ENCODE measurements around the gene NFS1.

The NFS1 gene

GRCh38 chr20:35669221-35669620 lies 29.9 kb downstream of the NFS1 start:
- DNase-seq = no peak

DNA sequence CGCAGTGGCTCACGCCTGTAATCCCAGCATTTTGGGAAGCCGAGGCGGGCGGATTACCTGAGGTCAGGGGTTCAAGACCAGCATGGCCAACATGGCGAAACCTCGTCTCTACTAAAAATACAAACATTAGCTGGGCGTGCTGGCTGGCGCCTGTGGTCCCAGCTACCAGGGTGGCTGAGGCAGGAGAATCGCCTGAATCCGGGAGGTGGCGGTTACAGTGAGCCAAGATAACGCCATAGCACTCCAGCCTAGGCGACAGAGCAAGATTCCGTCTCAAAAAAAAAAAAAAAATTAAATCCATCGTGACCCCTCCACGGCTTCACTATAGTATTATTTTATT lies 33.2 kb downstream of the NFS1 start:
- DNase-seq = no peak

DNA sequence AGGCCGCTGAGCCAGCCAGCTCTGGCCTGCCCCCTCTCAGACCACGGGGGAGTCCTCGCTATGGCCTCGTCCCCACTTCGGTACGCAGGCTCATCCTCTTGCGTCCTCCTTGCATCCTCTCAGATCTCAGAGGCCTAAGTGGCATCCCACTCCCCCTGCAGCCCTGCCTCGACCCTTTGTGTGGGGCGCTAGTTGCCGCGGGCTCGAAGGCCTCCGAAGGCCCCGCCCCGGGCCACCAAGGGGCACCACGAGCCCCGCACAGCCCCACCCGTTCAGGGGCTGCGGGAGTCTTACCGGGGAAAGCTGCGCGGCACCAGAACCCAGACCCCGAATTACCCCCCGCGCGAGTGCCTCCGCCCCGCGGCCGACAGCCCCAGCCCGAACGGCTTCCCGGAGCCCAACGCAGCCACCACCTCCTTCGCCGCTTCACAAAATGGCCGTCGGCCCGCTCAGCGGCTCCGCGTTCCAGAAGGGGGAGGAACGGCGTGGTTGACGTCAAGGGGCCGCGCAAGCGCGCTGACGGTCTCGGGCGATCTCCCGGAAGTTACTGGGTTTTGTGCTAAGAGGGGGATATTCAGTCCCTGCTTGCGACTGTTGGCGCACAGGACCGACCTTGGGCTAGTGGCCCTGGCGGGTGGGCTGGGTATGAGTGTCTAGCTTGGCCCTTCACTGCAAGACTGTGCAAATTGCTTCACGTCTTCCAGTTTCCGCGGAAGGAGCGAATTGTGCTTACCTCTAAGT lies 34.5 kb downstream of the NFS1 start, which contains the start of the genes CPNE1 and RBM12:
TSS of gene CPNE1 (minus strand) at position 435 of the 741 bp plus-strand sequence. CDS start 31,977 bp downstream, outside the sequence.
TSS of gene RBM12 (minus strand) at position 435 of the 741 bp plus-strand sequence. CDS start 9,578 bp downstream, outside the sequence.
- peak; percentile 97 for DNase-seq

GRCh38 chr20:35663516-35664465 lies 35.4 kb downstream of the NFS1 start:
- peak; percentile 67 for DNase-seq

DNA sequence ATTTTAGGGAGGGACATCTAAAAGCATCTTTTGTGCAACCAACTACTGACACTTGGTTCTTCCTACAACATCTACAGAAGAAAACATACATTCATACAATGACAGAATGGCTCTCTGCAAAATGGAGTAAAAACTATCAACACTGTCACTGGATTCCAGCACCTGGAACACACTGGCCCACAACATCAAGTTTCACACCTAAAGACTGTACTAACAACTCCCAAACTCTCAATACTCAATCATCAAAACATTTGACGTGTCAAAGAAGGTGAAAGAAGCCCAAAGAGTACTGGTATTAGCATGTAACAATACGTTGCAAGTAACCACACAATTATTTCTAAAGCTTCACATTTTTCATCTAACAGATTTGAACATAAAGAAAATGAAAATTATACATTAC lies 36.6 kb downstream of the NFS1 start:
- no peak for DNase-seq

DNA sequence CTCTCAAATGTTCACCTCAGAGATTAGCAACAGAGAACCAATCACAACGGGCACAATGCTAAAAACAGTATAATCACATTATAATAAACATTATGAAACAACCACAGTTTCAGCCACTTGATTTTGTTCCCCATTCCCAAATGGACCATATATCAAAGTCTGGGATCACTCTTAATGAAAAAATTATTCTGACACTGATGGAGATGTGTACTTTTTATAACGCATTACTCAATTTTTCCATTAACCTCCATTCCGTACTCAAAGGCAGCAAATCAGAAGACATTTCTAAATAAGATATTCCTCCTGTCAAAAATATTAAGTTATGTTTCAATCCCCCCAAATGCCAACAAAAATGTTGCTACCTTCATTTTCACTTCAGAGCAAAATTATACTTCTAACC lies 37.2 kb downstream of the NFS1 start:
- no peak for DNase-seq

- no peak for DNase-seq
These were observed 38.1 kb downstream of the NFS1 start for GRCh38 chr20:35661053-35661452.

DNA sequence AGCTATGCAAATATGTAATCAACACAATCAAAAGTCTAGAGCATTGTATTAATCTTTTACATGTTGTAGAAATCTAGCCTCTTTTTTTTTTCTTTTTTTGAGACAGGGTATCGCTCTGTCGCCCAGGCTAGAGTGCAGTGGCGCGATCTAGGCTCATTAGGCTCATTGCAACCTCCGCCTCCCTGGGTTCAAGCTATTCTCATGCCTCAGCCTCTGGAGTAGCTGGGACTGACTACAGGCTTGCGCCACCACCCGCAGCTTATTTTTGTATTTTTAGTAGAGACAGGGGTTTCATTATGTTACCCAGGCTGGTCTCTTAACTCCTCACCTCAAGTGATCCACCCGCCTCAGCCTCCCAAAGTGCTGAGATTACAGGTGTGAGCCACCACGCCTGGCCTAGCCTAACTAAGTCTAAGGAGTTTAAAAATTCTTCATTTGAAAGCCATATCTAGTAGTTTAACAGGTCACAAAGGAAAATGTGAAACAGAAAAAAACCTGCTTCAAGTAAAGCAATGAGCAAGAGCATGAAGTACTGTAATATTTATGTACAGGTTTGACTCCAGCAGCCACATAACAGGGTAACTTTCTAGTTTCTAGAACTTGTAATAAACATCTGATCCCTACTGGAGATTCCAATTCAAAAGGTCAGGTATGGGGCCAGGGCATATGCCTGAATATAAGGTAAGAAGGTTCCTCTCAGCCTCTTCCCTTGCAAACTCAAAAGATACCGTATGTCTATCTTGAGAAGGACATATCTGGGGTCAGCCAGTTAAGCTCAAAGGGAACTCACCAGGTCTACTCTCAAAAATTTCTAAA lies 38.8 kb downstream of the NFS1 start:
- DNase-seq = no peak

- DNase-seq = no peak
These were observed 41.9 kb downstream of the NFS1 start for GRCh38 chr20:35657271-35657670.

GRCh38 chr20:35654415-35654814 lies 44.7 kb downstream of the NFS1 start:
- DNase-seq = no peak

DNA sequence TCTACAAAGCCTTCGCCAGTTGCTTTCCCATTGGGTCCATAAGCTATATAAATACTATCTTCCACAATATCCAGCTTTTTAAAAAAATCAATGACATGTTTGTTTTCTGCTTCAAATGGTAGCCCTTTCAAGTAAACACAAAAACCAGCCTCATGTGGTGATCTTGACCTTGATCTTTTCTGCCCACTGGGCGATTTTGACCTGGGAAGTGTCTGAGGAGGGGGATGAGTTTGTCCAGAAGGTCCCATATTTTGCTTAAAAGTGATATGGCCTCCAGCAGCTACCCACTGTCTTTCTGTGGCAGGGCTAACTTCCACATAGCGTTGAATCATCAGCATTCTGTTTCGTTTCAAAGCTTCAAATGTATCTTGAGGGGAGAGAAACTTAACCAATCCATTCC lies 45.3 kb downstream of the NFS1 start:
- DNase-seq = no peak

GRCh38 chr20:35653430-35653734 lies 45.8 kb downstream of the NFS1 start:
- DNase-seq = no peak

- no peak for DNase-seq
These were observed 46.3 kb downstream of the NFS1 start for GRCh38 chr20:35652641-35653429.

DNA sequence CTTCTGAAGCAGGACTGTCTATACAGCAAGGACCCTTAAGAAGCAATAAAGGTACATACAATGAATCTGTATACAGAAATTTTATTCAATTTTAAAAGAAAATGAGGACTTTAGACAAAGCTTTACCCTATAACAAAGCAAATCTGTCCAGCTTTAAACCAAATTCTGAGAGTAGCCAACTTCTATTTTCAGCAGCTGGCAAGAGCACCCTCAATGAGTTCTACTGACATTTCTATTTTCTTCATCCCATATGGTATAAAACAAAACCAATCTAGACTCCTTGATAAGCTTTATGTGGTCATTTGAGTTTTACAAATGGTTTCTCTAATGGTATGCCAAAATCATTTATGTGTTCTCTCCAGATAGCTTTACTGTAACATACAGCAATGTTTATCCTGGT lies 47.2 kb downstream of the NFS1 start:
- DNase-seq = no peak

- no peak for DNase-seq
These were observed 48.5 kb downstream of the NFS1 start for GRCh38 chr20:35650632-35651031.

DNA sequence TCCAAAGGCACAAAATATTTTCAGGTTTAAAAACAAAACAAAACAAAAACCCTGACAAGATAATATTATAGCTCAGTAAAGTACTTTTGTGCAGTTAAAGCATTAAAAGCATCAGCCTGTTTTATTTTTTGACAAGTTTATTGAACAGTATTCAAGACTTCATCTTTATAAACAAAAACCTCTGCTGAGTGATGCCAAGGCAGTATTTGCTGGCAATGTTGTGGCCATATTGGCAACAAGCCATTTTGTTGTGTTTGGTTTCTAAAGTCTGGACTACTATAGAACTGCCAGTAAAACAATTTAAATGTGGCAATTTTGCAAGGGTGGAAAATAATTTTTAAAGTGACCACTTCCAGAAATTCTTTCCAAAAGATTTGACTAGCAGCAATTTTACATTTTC lies 50.3 kb downstream of the NFS1 start:
- no peak for DNase-seq

DNA sequence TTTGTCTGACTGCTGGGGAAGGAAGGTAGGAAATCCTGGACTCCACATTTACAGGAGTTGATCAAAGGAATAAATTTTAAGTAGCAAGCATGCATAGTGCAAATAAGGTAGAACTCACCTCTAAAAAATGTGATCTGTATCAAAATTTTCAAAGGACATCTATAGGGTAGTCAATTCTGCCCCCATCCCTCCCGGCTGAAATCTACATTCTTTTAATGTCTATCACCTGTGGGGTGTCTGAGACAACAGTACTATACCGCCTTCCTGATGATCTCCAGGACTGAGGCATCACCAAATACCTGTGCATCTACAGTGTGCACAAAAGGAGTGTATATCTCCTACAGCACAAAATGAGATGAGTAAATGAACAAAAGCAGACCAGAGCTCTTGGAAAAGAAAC lies 54.3 kb downstream of the NFS1 start:
- no peak for DNase-seq

- DNase-seq = no peak
These were observed 56.1 kb downstream of the NFS1 start for GRCh38 chr20:35643045-35643444.

DNA sequence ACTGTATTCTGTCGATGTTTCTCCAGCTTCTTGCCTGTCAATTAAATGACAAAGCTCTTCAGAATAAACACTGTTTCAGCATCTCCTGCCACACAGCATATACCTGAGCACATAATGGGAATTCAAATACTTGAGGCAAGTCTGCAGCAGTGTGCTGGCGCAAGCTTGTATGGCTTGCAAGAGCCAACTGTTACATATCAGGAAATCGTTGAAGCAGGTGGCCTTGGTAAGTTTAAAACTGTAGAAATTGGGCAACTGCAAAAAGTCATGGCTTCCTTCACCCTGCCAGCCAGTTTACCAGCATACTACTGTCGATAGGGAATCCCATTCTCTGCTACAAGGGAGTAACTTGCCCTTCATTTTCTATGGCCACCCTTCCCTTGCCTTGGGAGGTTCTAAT lies 57.4 kb downstream of the NFS1 start:
- peak; percentile 60 for DNase-seq

GRCh38 chr20:35640724-35641123 lies 58.4 kb downstream of the NFS1 start:
- DNase-seq = no peak

- DNase-seq = no peak
These were observed 60.4 kb downstream of the NFS1 start for GRCh38 chr20:35638751-35639150.

- DNase-seq = no peak
These were observed 61.9 kb downstream of the NFS1 start for GRCh38 chr20:35637276-35637675.
